ENCODE data around the gene LHFPL4. TPM values are rescaled to one million over a fixed set of nuclear protein-coding genes. Genes with fewer than 3 reads are reported as not detected.

Gene LHFPL4
- total and polyA plus RNA-seq, 2 of the 4 experiments (the other 2 are of a cell fraction), result not detected

- Histone ChIP-seq H2BK15ac (ENCODE audit: low read depth, low read length) (no peak overlapping the region), H3K27me3 (ENCODE audit: control insufficient read depth, insufficient read depth, low read length) (peaks cover 26% of the 10 kb centered on the region), H2BK5ac (ENCODE audit: low read depth, low read length, poor library complexity, severe bottlenecking) (no peak overlapping the region), H3K14ac (replicated peaks; ENCODE audit: low read depth, low read length) (no peak overlapping the region), H3K4me1 (ENCODE audit: control insufficient read depth, insufficient read depth, low read length) (no peaks in the 10 kb centered on the region), H3K4ac (ENCODE audit: low read depth, low read length) (no peak overlapping the region), H3K4me3 (ENCODE audit: insufficient read depth, low read depth, low read length) (no peak overlapping the region), H3K23ac (ENCODE audit: low read depth, low read length) (no peak overlapping the region), H3K36me3 (ENCODE audit: control insufficient read depth, insufficient read depth, low read length) (no peaks in the 10 kb centered on the region), H2BK120ac (ENCODE audit: low read depth, low read length) (no peak overlapping the region), H3K79me1 (ENCODE audit: low read depth in 1 of 2, low read length in 2 of 2) (no peaks in the 10 kb centered on the region), H3K18ac (ENCODE audit: low read depth, low read length) (no peak overlapping the region), H3K56ac (ENCODE audit: extremely low read depth, insufficient read depth, low read length) (no peak overlapping the region), H3K9ac (ENCODE audit: low read depth, low read length) (no peak overlapping the region), H3K9me3 (ENCODE audit: control insufficient read depth, insufficient read depth, low read length) (no peaks in the 10 kb centered on the region), H4K8ac (ENCODE audit: low read depth in 2 of 2, low read length in 2 of 2) (no peak overlapping the region), H3K9me1 (ENCODE audit: insufficient read depth, low read length) (no peaks in the 10 kb centered on the region), H2AK5ac (ENCODE audit: low read depth, low read length) (no peak overlapping the region), H4K5ac (ENCODE audit: low read depth, low read length) (no peak overlapping the region), H3K4me2 (ENCODE audit: low read depth, low read length) (no peak overlapping the region), H2AFZ (replicated peaks; ENCODE audit: low read length, poor library complexity) (no peak overlapping the region), H2BK20ac (ENCODE audit: low read depth, low read length) (no peak overlapping the region), H4K20me1 (ENCODE audit: insufficient read depth, low read length) (no peaks in the 10 kb centered on the region), H2AK9ac (replicated peaks; ENCODE audit: low read depth, low read length, poor library complexity) (no peak overlapping the region), H3K27ac (ENCODE audit: insufficient read depth, low read length) (no peak overlapping the region), H4K91ac (ENCODE audit: insufficient read depth, low read depth, low read length) (no peak overlapping the region)
- ATAC-seq (ENCODE audit: low read depth) (no peak), DNase-seq (no peak)
- no TSS peak for BruUV-seq (replicated peaks)
- TF ChIP-seq MAFK (IDR thresholded peaks at IDR 0.05; ENCODE audit: low read depth, low read length) (no peak), CTCF (conservative IDR thresholded peaks at IDR 0.05; ENCODE audit: low read depth, low read length) (no peak), RAD21 (IDR thresholded peaks at IDR 0.05; ENCODE audit: low read length) (no peak), MAZ (IDR thresholded peaks at IDR 0.05; ENCODE audit: borderline replicate concordance, low read depth, low read length) (no peak), FOS (IDR thresholded peaks at IDR 0.05; ENCODE audit: low read depth, low read length) (no peak), MXI1 (IDR thresholded peaks at IDR 0.05; ENCODE audit: borderline replicate concordance, low read depth, low read length) (no peak), POLR2A (IDR thresholded peaks at IDR 0.05; ENCODE audit: low read depth, low read length) (no peak), RFX5 (IDR thresholded peaks at IDR 0.05; ENCODE audit: low read depth, low read length) (no peak), CEBPB (IDR thresholded peaks at IDR 0.05; ENCODE audit: low read depth, low read length) (no peak), RCOR1 (IDR thresholded peaks at IDR 0.05; ENCODE audit: insufficient replicate concordance, low read length) (no peak), USF2 (IDR thresholded peaks at IDR 0.05; ENCODE audit: low read depth, low read length) (no peak), BHLHE40 (IDR thresholded peaks at IDR 0.05; ENCODE audit: low read depth, low read length) (no peak), SMC3 (IDR thresholded peaks at IDR 0.05; ENCODE audit: low read depth, low read length) (no peak), ELK1 (IDR thresholded peaks at IDR 0.05; ENCODE audit: borderline replicate concordance, low read depth, low read length) (no peak), CHD1 (IDR thresholded peaks at IDR 0.05; ENCODE audit: low read depth, low read length) (no peak), NFE2L2 (IDR thresholded peaks at IDR 0.05; ENCODE audit: low read depth, low read length) (no peak)
- ChIA-PET CTCF (no interaction called here), POLR2A (ENCODE audit: unreplicated experiment) (no interaction called here)
- 50% methylated on average over 2 of the region's 7 CpGs; no CpG with 5 or more reads in 1 of the 2 experiments for WGBS, 2 experiments (ENCODE audit: extremely low coverage in 2 of 2, insufficient read length in 1 of 2)
- dilution Hi-C loops (cut with HindIII; ENCODE audit: low sequenced_read_pairs, unreplicated experiment), result no loop called here
- in situ Hi-C loops (cut with MboI; ENCODE audit: low sequenced_read_pairs), result no loop called here
- intact Hi-C loops (cut with micrococcal nuclease), result no loop called here
Measured at GRCh38 chr3:9512456-9513045, 41.1 kb downstream of the LHFPL4 start.
